GM21576 (cell line): ENCODE results near the gene ECPAS.
"Not testable (repeated sequence)": the region's sequence is repeated elsewhere in the genome, so short reads cannot be mapped to it uniquely, and the experiment has no call there.

Experiments used
- ATAC-seq: cut with Tn5 transposase; IDR thresholded peaks from one replicate; pipeline ENCODE4 v1.9.1; 2021; ENCODE audit warnings: mild to moderate bottlenecking, moderate library complexity; ENCODE audit not compliant: unreplicated experiment

ECPAS gene

GRCh38 chr9:111414406-111414805 lies 69.8 kb downstream of the ECPAS start:
- no peak for ATAC-seq

- ATAC-seq: no peak
Measured at GRCh38 chr9:111413996-111414395, 70.2 kb downstream of the ECPAS start.

- ATAC-seq: no peak
Measured at GRCh38 chr9:111412280-111412679, 71.9 kb downstream of the ECPAS start.

GRCh38 chr9:111411266-111411665 lies 72.9 kb downstream of the ECPAS start:
- no peak for ATAC-seq

- no peak for ATAC-seq
Measured at GRCh38 chr9:111407813-111408212, 76.4 kb downstream of the ECPAS start.

GRCh38 chr9:111405701-111406100 lies 78.5 kb downstream of the ECPAS start:
- no peak for ATAC-seq

- not testable (repeated sequence) for ATAC-seq
Measured at GRCh38 chr9:111401486-111401885, 82.7 kb downstream of the ECPAS start.

- ATAC-seq: no peak
Measured at GRCh38 chr9:111400564-111400898, 83.7 kb downstream of the ECPAS start.

GRCh38 chr9:111399772-111400563 lies 84.2 kb downstream of the ECPAS start:
- ATAC-seq: no peak

GRCh38 chr9:111399211-111399739 lies 84.9 kb downstream of the ECPAS start:
- no peak for ATAC-seq

- ATAC-seq: no peak
Measured at GRCh38 chr9:111393971-111394370, 90.2 kb downstream of the ECPAS start.

- ATAC-seq: no peak
Measured at GRCh38 chr9:111389406-111389805, 94.8 kb downstream of the ECPAS start.

- ATAC-seq: no peak
Measured at GRCh38 chr9:111386386-111386785, 97.8 kb downstream of the ECPAS start.

- no peak for ATAC-seq
Measured at GRCh38 chr9:111381006-111381405, 103.2 kb downstream of the ECPAS start.

- no peak for ATAC-seq
Measured at GRCh38 chr9:111375817-111376564, 108.2 kb downstream of the ECPAS start.

- no peak for ATAC-seq
Measured at GRCh38 chr9:111375062-111375461, 109.1 kb downstream of the ECPAS start.

GRCh38 chr9:111372297-111372696 lies 111.9 kb downstream of the ECPAS start:
- no peak for ATAC-seq

GRCh38 chr9:111366978-111367377 lies 117.2 kb downstream of the ECPAS start:
- ATAC-seq: no peak

GRCh38 chr9:111362526-111362925 lies 121.7 kb downstream of the ECPAS start:
- no peak for ATAC-seq

GRCh38 chr9:111360881-111361280 lies 123.3 kb downstream of the ECPAS start:
- ATAC-seq: no peak

- no peak for ATAC-seq
Measured at GRCh38 chr9:111356481-111357244, 127.5 kb downstream of the ECPAS start.
